ENCODE data around the gene RFPL3.
"Not testable (repeated sequence)": the region's sequence is repeated elsewhere in the genome, so short reads cannot be mapped to it uniquely, and the experiment has no call there.

RFPL3 gene

DNA sequence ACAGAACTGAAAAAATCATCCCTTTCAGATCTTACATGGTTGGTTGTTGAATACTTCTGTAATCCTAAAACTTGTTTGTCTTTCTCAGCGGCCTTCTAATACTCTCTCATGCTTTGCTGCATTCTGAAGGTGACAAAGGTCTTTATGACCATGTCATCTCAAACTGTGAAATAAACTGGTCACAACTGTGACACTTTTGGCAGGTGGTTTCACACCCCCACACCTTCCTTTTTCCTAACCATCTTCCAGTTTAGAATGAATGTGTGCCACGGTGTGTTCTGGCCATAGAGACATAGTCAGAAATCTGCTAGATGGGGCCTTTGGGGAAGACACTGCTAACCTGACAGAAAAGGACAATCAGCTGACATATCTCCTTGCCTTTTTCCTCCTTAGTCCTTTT lies 14.7 kb upstream of the RFPL3 start:
- no peaks in the 10 kb centered on the region for H3K9me2 ChIP-seq (replicated peaks; ENCODE audit: insufficient read depth, low read length)
- no peak overlapping the region for H3K4me2 ChIP-seq (ENCODE audit: low read depth, low read length, poor library complexity, severe bottlenecking)
- no peak for TF ChIP-seq EZH2phosphoT487 (conservative IDR thresholded peaks at IDR 0.05; ENCODE audit: low read length)
- TF ChIP-seq, protein P1, sequence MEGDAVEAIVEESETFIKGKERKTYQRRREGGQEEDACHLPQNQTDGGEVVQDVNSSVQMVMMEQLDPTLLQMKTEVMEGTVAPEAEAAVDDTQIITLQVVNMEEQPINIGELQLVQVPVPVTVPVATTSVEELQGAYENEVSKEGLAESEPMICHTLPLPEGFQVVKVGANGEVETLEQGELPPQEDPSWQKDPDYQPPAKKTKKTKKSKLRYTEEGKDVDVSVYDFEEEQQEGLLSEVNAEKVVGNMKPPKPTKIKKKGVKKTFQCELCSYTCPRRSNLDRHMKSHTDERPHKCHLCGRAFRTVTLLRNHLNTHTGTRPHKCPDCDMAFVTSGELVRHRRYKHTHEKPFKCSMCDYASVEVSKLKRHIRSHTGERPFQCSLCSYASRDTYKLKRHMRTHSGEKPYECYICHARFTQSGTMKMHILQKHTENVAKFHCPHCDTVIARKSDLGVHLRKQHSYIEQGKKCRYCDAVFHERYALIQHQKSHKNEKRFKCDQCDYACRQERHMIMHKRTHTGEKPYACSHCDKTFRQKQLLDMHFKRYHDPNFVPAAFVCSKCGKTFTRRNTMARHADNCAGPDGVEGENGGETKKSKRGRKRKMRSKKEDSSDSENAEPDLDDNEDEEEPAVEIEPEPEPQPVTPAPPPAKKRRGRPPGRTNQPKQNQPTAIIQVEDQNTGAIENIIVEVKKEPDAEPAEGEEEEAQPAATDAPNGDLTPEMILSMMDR (IDR thresholded peaks at IDR 0.05; ENCODE audit: insufficient read depth, low read length, poor library complexity, severe bottlenecking), result no peak
- no peaks in the 10 kb centered on the region for H4K20me1 ChIP-seq (ENCODE audit: low read depth, low read length)
- H3K36me3 ChIP-seq (ENCODE audit: low read length), result no peaks in the 10 kb centered on the region
- no peak overlapping the region for H3K27ac ChIP-seq (ENCODE audit: low read depth, low read length)
- H3K79me2 ChIP-seq (ENCODE audit: insufficient read depth, low read length), result no peaks in the 10 kb centered on the region
- H3K4me3 ChIP-seq (ENCODE audit: insufficient read depth, low read length, poor library complexity, severe bottlenecking), result no peak overlapping the region
- no peaks in the 10 kb centered on the region for H3K27me3 ChIP-seq (ENCODE audit: low read length)
- H3F3A ChIP-seq (ENCODE audit: insufficient read depth), result no peaks in the 10 kb centered on the region
- H2AFZ ChIP-seq (ENCODE audit: low read depth, low read length, severe bottlenecking), result no peak overlapping the region
- H3K9ac ChIP-seq (ENCODE audit: low read length), result no peak overlapping the region
- no peaks in the 10 kb centered on the region for H3K9me3 ChIP-seq (ENCODE audit: insufficient read depth, low read length)

DNA sequence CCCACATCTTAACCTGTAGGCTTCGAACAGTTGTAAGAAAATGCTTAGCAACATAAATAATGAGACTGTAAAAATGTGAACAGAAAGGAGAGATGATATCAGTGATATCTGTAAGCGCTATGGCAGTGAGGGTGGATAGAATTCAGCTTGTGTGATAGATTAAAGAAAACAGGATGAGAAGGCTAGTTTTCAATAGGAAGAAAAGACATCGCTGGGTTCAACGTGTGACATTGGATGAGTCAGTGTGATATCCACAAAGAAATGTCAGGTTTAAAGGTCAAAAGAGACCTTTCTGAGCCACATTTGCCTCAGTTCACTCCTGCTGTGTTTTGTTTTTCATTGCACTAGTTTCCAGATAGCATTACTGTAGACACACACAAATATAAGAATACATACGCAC lies 13.7 kb upstream of the RFPL3 start:
- Histone ChIP-seq H3K4me3 (ENCODE audit: insufficient read depth, low read length, poor library complexity, severe bottlenecking) (no peak overlapping the region), H3F3A (ENCODE audit: insufficient read depth) (no peaks in the 10 kb centered on the region), H3K27ac (ENCODE audit: low read depth, low read length) (no peak overlapping the region), H3K4me2 (ENCODE audit: low read depth, low read length, poor library complexity, severe bottlenecking) (no peak overlapping the region), H3K9ac (ENCODE audit: low read length) (no peak overlapping the region), H3K27me3 (ENCODE audit: low read length) (no peaks in the 10 kb centered on the region), H2AFZ (ENCODE audit: low read depth, low read length, severe bottlenecking) (no peak overlapping the region), H3K79me2 (ENCODE audit: insufficient read depth, low read length) (no peaks in the 10 kb centered on the region), H3K36me3 (ENCODE audit: low read length) (no peaks in the 10 kb centered on the region), H3K9me3 (ENCODE audit: insufficient read depth, low read length) (no peaks in the 10 kb centered on the region), H4K20me1 (ENCODE audit: low read depth, low read length) (no peaks in the 10 kb centered on the region), H3K9me2 (replicated peaks; ENCODE audit: insufficient read depth, low read length) (no peaks in the 10 kb centered on the region)
- TF ChIP-seq, protein P1 (IDR thresholded peaks at IDR 0.05; ENCODE audit: insufficient read depth, low read length, poor library complexity, severe bottlenecking), result no peak
- TF ChIP-seq EZH2phosphoT487 (conservative IDR thresholded peaks at IDR 0.05; ENCODE audit: low read length), result no peak

DNA sequence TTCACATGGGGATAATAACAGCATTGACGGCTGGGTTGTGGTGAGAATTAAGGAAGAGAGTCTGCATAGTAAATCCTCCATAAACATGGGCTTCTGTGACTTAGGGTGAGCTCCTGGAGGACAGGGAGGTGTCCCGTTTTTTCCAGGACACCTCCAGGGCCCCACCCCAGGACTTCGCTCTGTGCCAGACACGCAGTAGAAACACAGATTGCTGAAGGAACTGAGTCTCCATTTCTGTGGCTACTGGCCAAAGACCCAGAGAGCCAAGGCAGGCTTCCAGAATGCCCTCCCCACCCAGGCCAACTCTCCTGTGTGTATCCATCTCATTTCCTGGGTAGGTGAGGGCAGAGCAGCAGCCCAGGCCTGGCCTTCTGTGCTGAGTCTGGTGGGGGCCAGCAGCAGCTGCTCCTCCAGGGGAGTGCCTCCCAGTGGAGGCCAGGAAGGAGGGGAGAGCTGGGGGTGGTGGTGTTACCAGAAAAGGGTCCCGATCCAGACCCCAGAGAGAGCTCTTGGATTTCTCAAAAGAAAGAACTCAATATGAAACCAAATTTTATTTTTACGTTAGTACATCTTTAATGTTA lies 9.5 kb upstream of the RFPL3 start:
- Histone ChIP-seq H3K9ac (ENCODE audit: low read length) (no peak overlapping the region), H2AFZ (ENCODE audit: low read depth, low read length, severe bottlenecking) (no peak overlapping the region), H3K9me2 (replicated peaks; ENCODE audit: insufficient read depth, low read length) (no peaks in the 10 kb centered on the region), H3K36me3 (ENCODE audit: low read length) (no peaks in the 10 kb centered on the region), H3K4me2 (ENCODE audit: low read depth, low read length, poor library complexity, severe bottlenecking) (no peak overlapping the region), H3F3A (ENCODE audit: insufficient read depth) (no peaks in the 10 kb centered on the region), H4K20me1 (ENCODE audit: low read depth, low read length) (no peaks in the 10 kb centered on the region), H3K9me3 (ENCODE audit: insufficient read depth, low read length) (no peaks in the 10 kb centered on the region), H3K79me2 (ENCODE audit: insufficient read depth, low read length) (no peaks in the 10 kb centered on the region), H3K27me3 (ENCODE audit: low read length) (no peaks in the 10 kb centered on the region), H3K27ac (ENCODE audit: low read depth, low read length) (no peak overlapping the region), H3K4me3 (ENCODE audit: insufficient read depth, low read length, poor library complexity, severe bottlenecking) (no peak overlapping the region)
- TF ChIP-seq EZH2phosphoT487 (conservative IDR thresholded peaks at IDR 0.05; ENCODE audit: low read length), result no peak
- TF ChIP-seq, protein P1 (IDR thresholded peaks at IDR 0.05; ENCODE audit: insufficient read depth, low read length, poor library complexity, severe bottlenecking), result no peak

DNA sequence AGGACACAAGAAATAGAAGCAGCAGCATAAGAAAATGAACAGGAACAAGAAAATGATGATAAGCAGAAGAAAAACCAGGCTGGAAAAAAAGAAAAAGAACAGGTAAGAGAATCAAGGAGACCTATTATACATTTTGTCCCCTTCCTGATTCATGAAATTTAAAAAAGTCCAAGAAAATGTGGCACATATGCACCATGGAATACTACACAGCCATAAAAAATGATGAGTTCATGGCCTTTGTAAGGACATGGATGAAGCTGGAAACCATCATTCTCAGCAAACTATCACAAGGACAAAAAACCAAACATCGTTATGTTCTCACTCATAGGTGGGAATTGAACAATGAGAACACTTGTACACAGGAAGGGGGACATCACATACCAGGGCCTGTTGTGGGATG lies 5.8 kb upstream of the RFPL3 start:
- not testable (repeated sequence) for H3K9me3 ChIP-seq (ENCODE audit: insufficient read depth, low read length); H3K27me3 ChIP-seq (ENCODE audit: low read length); H3K79me2 ChIP-seq (ENCODE audit: insufficient read depth, low read length); H3K4me2 ChIP-seq (ENCODE audit: low read depth, low read length, poor library complexity, severe bottlenecking); H4K20me1 ChIP-seq (ENCODE audit: low read depth, low read length); H3K9me2 ChIP-seq (replicated peaks; ENCODE audit: insufficient read depth, low read length); H3K27ac ChIP-seq (ENCODE audit: low read depth, low read length); H2AFZ ChIP-seq (ENCODE audit: low read depth, low read length, severe bottlenecking); H3K36me3 ChIP-seq (ENCODE audit: low read length); H3K9ac ChIP-seq (ENCODE audit: low read length); H3F3A ChIP-seq (ENCODE audit: insufficient read depth); H3K4me3 ChIP-seq (ENCODE audit: insufficient read depth, low read length, poor library complexity, severe bottlenecking)
